OCI-LY7 (cell line): Measurements from ENCODE around the gene CHST9. TPM values are rescaled to one million over a fixed set of nuclear protein-coding genes. Genes with fewer than 3 reads are reported as not detected.
"Not testable (repeated sequence)": the region's sequence is repeated elsewhere in the genome, so short reads cannot be mapped to it uniquely, and the experiment has no call there.

Source experiments
- BruUV-seq: library from RNA; stranded (reverse); fragments of 400-500 nt; replicated peaks from 2 replicates; lab custom pipeline; 2021; lab: Mats Ljungman, UMichigan
- CTCF ChIA-PET: fragments of 300-600 bp; sonication (Branson Sonifier 250); formaldehyde crosslinking; loops from one replicate; lab custom pipeline; 2022; ENCODE audit warnings: antibody characterized with exemption; ENCODE audit not compliant: unreplicated experiment; lab: Charles Lee
- POLR2A ChIA-PET: fragments of 300-600 bp; sonication (Branson Sonifier 250); formaldehyde crosslinking; loops from one replicate; lab custom pipeline; 2022; ENCODE audit warnings: antibody characterized with exemption; lab: Charles Lee
- DNase-seq: peaks from one replicate; pipeline ENCODE4 v3.0.0-alpha.2; 2015; ENCODE audit warnings: low spot score
- H2AFZ ChIP-seq: fragments of 200-600 bp; sonication (generic), shearing (Covaris generic); 2 replicates; pipeline ENCODE4 v1.6.1; 2014; ENCODE audit warnings: mild to moderate bottlenecking, antibody characterized with exemption, low read length, moderate library complexity
- H3K27ac ChIP-seq: fragments of 200-600 bp; sonication (generic); 2 replicates; pipeline ENCODE4 v1.5.1; 2014; ENCODE audit warnings: mixed run types, low read depth, mild to moderate bottlenecking, moderate library complexity, low read length, inconsistent platforms; ENCODE audit not compliant: poor library complexity, severe bottlenecking
- H3K36me3 ChIP-seq: fragments of 200-600 bp; sonication (generic); 2 replicates; pipeline ENCODE4 v1.6.1; 2014; ENCODE audit warnings: mild to moderate bottlenecking, antibody characterized with exemption, low read length, moderate library complexity, mixed read lengths; ENCODE audit not compliant: insufficient read depth
- H3K4me1 ChIP-seq: fragments of 200-600 bp; sonication (generic); 2 replicates; pipeline ENCODE4 v1.5.1; 2014; ENCODE audit warnings: mild to moderate bottlenecking, low read length; ENCODE audit not compliant: insufficient read depth, poor library complexity, severe bottlenecking
- H3K4me2 ChIP-seq: fragments of 200-600 bp; sonication (generic); 2 replicates; pipeline ENCODE4 v1.6.1; 2014; ENCODE audit warnings: mild to moderate bottlenecking, low read length
- H3K4me3 ChIP-seq: fragments of 200-600 bp; sonication (generic); 2 replicates; pipeline ENCODE4 v1.5.1; 2014; ENCODE audit warnings: mild to moderate bottlenecking, low read depth, low read length; ENCODE audit not compliant: poor library complexity, severe bottlenecking
- H3K79me2 ChIP-seq: fragments of 200-600 bp; sonication (generic); 2 replicates; pipeline ENCODE4 v1.6.1; 2016; ENCODE audit warnings: low read depth, mild to moderate bottlenecking, low read length, moderate library complexity, mixed read lengths; ENCODE audit not compliant: insufficient read depth
- H3K9me2 ChIP-seq: fragments of 200-600 bp; sonication (generic); 2 replicates; pipeline ENCODE4 v1.6.1; 2016; ENCODE audit warnings: mild to moderate bottlenecking, low read length, mixed read lengths; ENCODE audit not compliant: insufficient read depth
- H3K9me3 ChIP-seq: fragments of 200-600 bp; sonication (generic); 2 replicates; pipeline ENCODE4 v1.6.1; 2014; ENCODE audit warnings: mild to moderate bottlenecking, mixed run types, low read length, mixed read lengths
- H4K20me1 ChIP-seq: fragments of 200-600 bp; sonication (generic); 2 replicates; pipeline ENCODE4 v1.6.1; 2014; ENCODE audit warnings: mild to moderate bottlenecking, antibody characterized with exemption, low read length, moderate library complexity, mixed read lengths; ENCODE audit not compliant: insufficient read depth
- CTCF ChIP-seq: fragments of 200-600 bp; sonication (generic); conservative IDR thresholded peaks from 2 replicates; pipeline ENCODE4 v1.5.1; 2014; ENCODE audit warnings: mild to moderate bottlenecking, antibody characterized with exemption, low read length, moderate library complexity, mixed read lengths
- EZH2phosphoT487 ChIP-seq: fragments of 200-600 bp; sonication (generic); IDR thresholded peaks from 2 replicates; pipeline ENCODE4 v1.6.1; 2018; ENCODE audit warnings: low read depth, borderline replicate concordance, mild to moderate bottlenecking, mixed run types, antibody characterized with exemption, low read length, moderate library complexity, mixed read lengths
- intact Hi-C: fragments of 100-400 bp; cut with micrococcal nuclease; formaldehyde crosslinking; loops from one replicate; pipeline ENCODE4 v1.10.0; 2022; ENCODE audit not compliant: unreplicated experiment
- total RNA-seq, 2 experiments: library from RNA; depleted of rRNA in 1 of 2; stranded (reverse); fragments of >200 nt in 1 of 2; shearing (Covaris generic) in 1 of 2; gene quantifications; 2 replicates each; pipeline ENCODE4 v1.2.3, GENCODE V29; 2014 to 2022

Gene CHST9
- total RNA-seq, 2 experiments from 2014 or later, result not detected

DNA sequence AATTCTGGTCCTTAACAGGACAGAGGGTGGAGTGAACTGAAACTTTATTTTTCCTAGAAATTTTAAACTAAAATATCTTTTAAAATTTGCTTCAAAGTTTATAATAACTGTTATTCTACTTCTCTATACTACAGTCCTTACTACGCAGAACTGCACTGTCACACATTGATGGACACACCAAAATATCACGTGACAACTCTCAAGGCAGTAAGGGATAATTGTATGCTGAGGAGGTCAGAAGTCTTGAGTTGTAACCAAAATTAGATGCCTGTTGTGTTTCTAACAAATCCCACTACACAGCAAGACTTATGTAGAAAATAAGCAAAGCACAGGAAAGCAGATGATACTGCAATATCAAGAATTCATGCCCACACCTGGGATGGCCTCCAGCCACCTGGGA is 76.3 kb downstream of the CHST9 start:
- TF ChIP-seq CTCF, result no peak
- no peak for TF ChIP-seq EZH2phosphoT487
- Histone ChIP-seq H3K27ac (no peak overlapping the region), H3K9me2 (no peaks in the 10 kb centered on the region), H3K4me2 (no peak overlapping the region), H3K79me2 (no peaks in the 10 kb centered on the region), H3K4me1 (no peaks in the 10 kb centered on the region), H4K20me1 (no peaks in the 10 kb centered on the region), H3K36me3 (no peaks in the 10 kb centered on the region), H3K9me3 (no peaks in the 10 kb centered on the region), H3K4me3 (no peak overlapping the region), H2AFZ (no peak overlapping the region)
- intact Hi-C loops, result no loop called here
- ChIA-PET CTCF (no interaction called here), POLR2A (no interaction called here)
- BruUV-seq, result no TSS peak
- no peak for DNase-seq

GRCh38 chr18:27104743-27105142 is 80.4 kb downstream of the CHST9 start:
- DNase-seq, result no peak
- intact Hi-C loops, result no loop called here
- Histone ChIP-seq H3K4me1 (no peaks in the 10 kb centered on the region), H4K20me1 (no peaks in the 10 kb centered on the region), H3K36me3 (no peaks in the 10 kb centered on the region), H2AFZ (no peak overlapping the region), H3K9me3 (no peaks in the 10 kb centered on the region), H3K4me2 (no peak overlapping the region), H3K27ac (no peak overlapping the region), H3K79me2 (no peaks in the 10 kb centered on the region), H3K4me3 (no peak overlapping the region), H3K9me2 (no peaks in the 10 kb centered on the region)
- ChIA-PET CTCF (no interaction called here), POLR2A (no interaction called here)
- no TSS peak for BruUV-seq
- TF ChIP-seq EZH2phosphoT487 (no peak), CTCF (no peak)

- Histone ChIP-seq H3K79me2 (no peaks in the 10 kb centered on the region), H3K4me1 (no peaks in the 10 kb centered on the region), H3K27ac (no peak overlapping the region), H3K4me3 (no peak overlapping the region), H3K9me3 (no peaks in the 10 kb centered on the region), H2AFZ (no peak overlapping the region), H4K20me1 (no peaks in the 10 kb centered on the region), H3K4me2 (no peak overlapping the region), H3K9me2 (no peaks in the 10 kb centered on the region), H3K36me3 (no peaks in the 10 kb centered on the region)
- no peak for DNase-seq
- intact Hi-C loops, result no loop called here
- POLR2A ChIA-PET, result no interaction called here
- TF ChIP-seq CTCF, result no peak
- TF ChIP-seq EZH2phosphoT487, result no peak
- CTCF ChIA-PET, result no interaction called here
- no TSS peak for BruUV-seq
These were observed 90.5 kb downstream of the CHST9 start for GRCh38 chr18:27094621-27095020.

GRCh38 chr18:27093290-27093689 is 91.8 kb downstream of the CHST9 start:
- POLR2A ChIA-PET, intact Hi-C loops: not testable (repeated sequence)

More at GRCh38 chr18:27093290-27093689, 91.8 kb downstream of the CHST9 start:
- H2AFZ ChIP-seq, BruUV-seq, H3K4me3 ChIP-seq, CTCF ChIA-PET, H3K9me2 ChIP-seq, H3K36me3 ChIP-seq, H3K9me3 ChIP-seq, H3K79me2 ChIP-seq, H3K27ac ChIP-seq, H3K4me2 ChIP-seq, H4K20me1 ChIP-seq, H3K4me1 ChIP-seq, DNase-seq: not testable (repeated sequence)
